Spinal cord (tissue), 10 donors: ENCODE measurements around the gene OR5D13. TPM values are rescaled to one million over a fixed set of nuclear protein-coding genes. Genes with fewer than 3 reads are reported as not detected.

Experiments
- DNase-seq, 6 donors: peaks; one replicate each; pipeline versions ENCODE4 v3.0.0 to v3.0.0-alpha.2; 2013 to 2015; ENCODE audit warnings: low spot score in 6 of 6, low read depth in 4 of 6
- H3K27ac ChIP-seq: one replicate; pipeline ENCODE4 v1.5.1; 2013; ENCODE audit warnings: low read depth, low read length, control low read depth
- H3K27me3 ChIP-seq: one replicate; pipeline ENCODE4 v1.6.1; 2013; ENCODE audit warnings: low read length; ENCODE audit not compliant: control insufficient read depth, insufficient read depth
- H3K36me3 ChIP-seq: one replicate; pipeline ENCODE4 v1.6.1; 2013; ENCODE audit warnings: low read length; ENCODE audit not compliant: control insufficient read depth, insufficient read depth
- H3K4me1 ChIP-seq: one replicate; pipeline ENCODE4 v1.6.1; 2013; ENCODE audit warnings: low read length; ENCODE audit not compliant: control insufficient read depth, insufficient read depth
- H3K4me3 ChIP-seq: one replicate; pipeline ENCODE4 v1.5.1; 2013; ENCODE audit warnings: low read depth, low read length, control low read depth
- H3K9me3 ChIP-seq: one replicate; pipeline ENCODE4 v1.6.1; 2013; ENCODE audit warnings: low read length; ENCODE audit not compliant: control insufficient read depth, insufficient read depth
- WGBS: methylation state at CpG from one replicate; pipeline ENCODE4 v1.1.5; 2013; ENCODE audit warnings: missing lambda C conversion rate; ENCODE audit not compliant: insufficient coverage; 5-methylcytosine and 5-hydroxymethylcytosine counted together
- long read RNA-seq, 4 donors: transcript quantifications; one replicate each; lab custom pipeline, GENCODE V29; 2026
- polyA plus RNA-seq, 2 donors: library from polyadenylated mRNA; unstranded; fragments of 120-200 nt; gene quantifications; one replicate each; pipeline ENCODE4 v1.2.1, GENCODE V29; 2013; ENCODE audit not compliant: insufficient read length in 2 of 2
- total RNA-seq, 2 donors: library from RNA; depleted of rRNA in 1 of 2; stranded (reverse); fragments of 120-200 nt in 1 of 2; fragments of >200 nt in 1 of 2; gene quantifications; one replicate each; pipeline versions ENCODE4 v1.2.3 to v1.2.4, GENCODE V29; 2013 to 2014
- donor health status: healthy.

Gene OR5D13
- total RNA-seq (not detected), polyA plus RNA-seq (not detected)
- long read RNA-seq, donor 1: 0 reads
- long read RNA-seq, donor 2: 0 reads
- long read RNA-seq, donor 3, partial matches to known transcripts: 0 of 1 reads
- long read RNA-seq, donor 3, other reads (novel, unspliced or antisense): 0 of 1 reads
- long read RNA-seq, donor 4: 0 reads

- H3K4me1 ChIP-seq: no peaks in the 10 kb centered on the region
- no peak within 1 kb of the TSS for H3K4me3 ChIP-seq
- no peak within 1 kb of the TSS for H3K27ac ChIP-seq
- H3K9me3 ChIP-seq: peaks cover 5% of the 10 kb centered on the region
- no peaks in the 10 kb centered on the region for H3K36me3 ChIP-seq
- H3K27me3 ChIP-seq: no peaks in the 10 kb centered on the region
- DNase-seq: no peak
Observed at GRCh38 chr11:55773138-55773537, at the start of gene OR5D13. TSS of gene OR5D13 (plus strand) at chr11:55773438. CDS start at chr11:55773438, 0 bp downstream.

- Histone ChIP-seq H3K9me3 (peaks cover 2% of the 10 kb centered on the region), H3K4me1 (no peaks in the 10 kb centered on the region), H3K27me3 (no peaks in the 10 kb centered on the region), H3K4me3 (no peak overlapping the region), H3K36me3 (no peaks in the 10 kb centered on the region), H3K27ac (no peak overlapping the region)
- 27% methylated on average over 5 of the region's 5 CpGs for WGBS
- DNase-seq: no peak
Observed at GRCh38 chr11:55726715-55727324, 46.4 kb upstream of the OR5D13 start.

- WGBS: no CpG with 5 or more reads among the region's 3 CpGs
- peaks cover 2% of the 10 kb centered on the region for H3K9me3 ChIP-seq
- no peak overlapping the region for H3K27ac ChIP-seq
- H3K4me3 ChIP-seq: no peak overlapping the region
- H3K4me1 ChIP-seq: no peaks in the 10 kb centered on the region
- H3K27me3 ChIP-seq: no peaks in the 10 kb centered on the region
- no peaks in the 10 kb centered on the region for H3K36me3 ChIP-seq
- no peak for DNase-seq
Observed at GRCh38 chr11:55732936-55733335, 40.3 kb upstream of the OR5D13 start.

- H3K36me3 ChIP-seq: no peaks in the 10 kb centered on the region
- no peaks in the 10 kb centered on the region for H3K9me3 ChIP-seq
- no peaks in the 10 kb centered on the region for H3K27me3 ChIP-seq
- no CpG with 5 or more reads among the region's 1 CpG for WGBS
- no peaks in the 10 kb centered on the region for H3K4me1 ChIP-seq
- H3K4me3 ChIP-seq: no peak overlapping the region
- no peak overlapping the region for H3K27ac ChIP-seq
- DNase-seq: no peak
Observed at GRCh38 chr11:55791606-55792005, 18.4 kb downstream of the OR5D13 start.

GRCh38 chr11:55793321-55793720, 20.1 kb downstream of the OR5D13 start:
- Histone ChIP-seq H3K27me3 (no peaks in the 10 kb centered on the region), H3K9me3 (no peaks in the 10 kb centered on the region), H3K36me3 (no peaks in the 10 kb centered on the region), H3K27ac (no peak overlapping the region), H3K4me1 (no peaks in the 10 kb centered on the region), H3K4me3 (no peak overlapping the region)
- 83% methylated on average over 1 of the region's 2 CpGs for WGBS
- no peak for DNase-seq

- H3K4me3 ChIP-seq: no peak within 1 kb of the TSS
- no peaks in the 10 kb centered on the region for H3K27me3 ChIP-seq
- no peaks in the 10 kb centered on the region for H3K36me3 ChIP-seq
- DNase-seq: no peak
- no peak within 1 kb of the TSS for H3K27ac ChIP-seq
- H3K9me3 ChIP-seq: peaks cover 4% of the 10 kb centered on the region
- no peaks in the 10 kb centered on the region for H3K4me1 ChIP-seq
Observed at GRCh38 chr11:55795256-55795655, 22.0 kb downstream of the OR5D13 start, which contains the start of gene OR5D14. TSS of gene OR5D14 (plus strand) at chr11:55795556. CDS start at chr11:55795556, 0 bp downstream.

- H3K4me3 ChIP-seq: no peak overlapping the region
- no peak for DNase-seq
- H3K27ac ChIP-seq: no peak overlapping the region
- no peaks in the 10 kb centered on the region for H3K27me3 ChIP-seq
- H3K36me3 ChIP-seq: no peaks in the 10 kb centered on the region
- no CpG with 5 or more reads among the region's 1 CpG for WGBS
- no peaks in the 10 kb centered on the region for H3K4me1 ChIP-seq
- H3K9me3 ChIP-seq: peaks cover 6% of the 10 kb centered on the region
Observed at GRCh38 chr11:55806248-55806647, 33.0 kb downstream of the OR5D13 start.

- no peak within 1 kb of the TSS for H3K4me3 ChIP-seq
- H3K4me1 ChIP-seq: no peaks in the 10 kb centered on the region
- peaks cover 1% of the 10 kb centered on the region for H3K9me3 ChIP-seq
- H3K27ac ChIP-seq: no peak within 1 kb of the TSS
- no peak for DNase-seq
- H3K27me3 ChIP-seq: no peaks in the 10 kb centered on the region
- WGBS: no CpG with 5 or more reads among the region's 1 CpG
- no peaks in the 10 kb centered on the region for H3K36me3 ChIP-seq
Observed at GRCh38 chr11:55811067-55811466, 37.8 kb downstream of the OR5D13 start, which contains the start of gene OR5L1. TSS of gene OR5L1 (plus strand) at chr11:55811367. CDS start at chr11:55811467, 100 bp downstream.

GRCh38 chr11:55819330-55819729, 46.1 kb downstream of the OR5D13 start, which contains the start of gene OR5D18:
TSS of gene OR5D18 (plus strand) at chr11:55819630. CDS start at chr11:55819630, 0 bp downstream.
- Histone ChIP-seq H3K4me1 (no peaks in the 10 kb centered on the region), H3K4me3 (no peak within 1 kb of the TSS), H3K27ac (no peak within 1 kb of the TSS), H3K9me3 (no peaks in the 10 kb centered on the region), H3K27me3 (no peaks in the 10 kb centered on the region), H3K36me3 (no peaks in the 10 kb centered on the region)
- DNase-seq: no peak
- 71% methylated on average over 2 of the region's 5 CpGs for WGBS
